Measurements from ENCODE around the gene SFTA2. TPM values are rescaled to one million over a fixed set of nuclear protein-coding genes. Genes with fewer than 3 reads are reported as not detected.

Gene SFTA2
- total and polyA plus RNA-seq, 7 donors: 3.6 TPM; not detected in 6

GRCh38 chr6:30894381-30894780, 37.6 kb downstream of the SFTA2 start:
- DNase-seq: no peak
- Histone ChIP-seq H3K4me3 (no peak overlapping the region), H3K9me3 (no peaks in the 10 kb centered on the region), H3K36me3 (peaks cover 26 to 89% (median 47%) of the 10 kb centered on the region in 4 donors), H3K27ac (no peak overlapping the region), H3K27me3 (no peaks in the 10 kb centered on the region), H3K4me1 (peaks cover 0 to 12% (median 10%) of the 10 kb centered on the region in 4 donors)
- 90 to 93% methylated on average over 12 of the region's 12 CpGs for WGBS, 2 donors
- no peak for TF ChIP-seq POLR2AphosphoS5 (IDR thresholded peaks at IDR 0.05)
- no peak for TF ChIP-seq POLR2A (IDR thresholded peaks at IDR 0.05)
- no peak for TF ChIP-seq CTCF (IDR thresholded peaks at IDR 0.05)
- no peak for TF ChIP-seq EP300 (IDR thresholded peaks at IDR 0.05)
- intact Hi-C loops (cut with DNase I): no loop called here

GRCh38 chr6:30893666-30894065, 38.3 kb downstream of the SFTA2 start:
- H3K27me3 ChIP-seq: no peaks in the 10 kb centered on the region
- peak; percentile 36 for DNase-seq
- peaks cover 0 to 13% (median 10%) of the 10 kb centered on the region in 4 donors for H3K4me1 ChIP-seq
- TF ChIP-seq POLR2AphosphoS5 (IDR thresholded peaks at IDR 0.05): no peak
- TF ChIP-seq POLR2A (IDR thresholded peaks at IDR 0.05): no peak
- no peak for TF ChIP-seq CTCF (IDR thresholded peaks at IDR 0.05)
- TF ChIP-seq EP300 (IDR thresholded peaks at IDR 0.05): no peak
- no peak overlapping the region for H3K4me3 ChIP-seq
- H3K9me3 ChIP-seq: no peaks in the 10 kb centered on the region
- H3K27ac ChIP-seq: no peak overlapping the region
- intact Hi-C loops (cut with DNase I): no loop called here
- H3K36me3 ChIP-seq: peaks cover 19 to 88% (median 45%) of the 10 kb centered on the region in 4 donors
- whole genome bisulfite sequencing, 2 donors: 93 to 94% methylated on average over 8 of the region's 8 CpGs

GRCh38 chr6:30893001-30893591, 38.9 kb downstream of the SFTA2 start:
- Histone ChIP-seq H3K9me3 (no peaks in the 10 kb centered on the region), H3K27ac (no peak overlapping the region), H3K4me3 (no peak overlapping the region), H3K36me3 (peaks cover 13 to 83% (median 40%) of the 10 kb centered on the region in 4 donors), H3K27me3 (no peaks in the 10 kb centered on the region), H3K4me1 (peaks cover 0 to 13% (median 10%) of the 10 kb centered on the region in 4 donors)
- TF ChIP-seq EP300 (IDR thresholded peaks at IDR 0.05) (no peak), POLR2A (IDR thresholded peaks at IDR 0.05) (no peak)
- 91 to 92% methylated on average over 16 of the region's 16 CpGs for WGBS, 2 donors
- intact Hi-C loops (cut with DNase I): no loop called here
- DNase-seq: peak; percentile 62

- Histone ChIP-seq H3K27me3 (no peaks in the 10 kb centered on the region), H3K4me1 (peaks cover 0 to 13% (median 11%) of the 10 kb centered on the region in 4 donors), H3K9me3 (no peaks in the 10 kb centered on the region), H3K36me3 (peaks cover 5 to 72% (median 30%) of the 10 kb centered on the region in 4 donors), H3K27ac (no peak overlapping the region), H3K4me3 (no peak overlapping the region)
- intact Hi-C loops (cut with DNase I): no loop called here
- 86 to 88% methylated on average over 21 of the region's 21 CpGs for WGBS, 2 donors
- DNase-seq: peak; percentile 53
- TF ChIP-seq EP300 (IDR thresholded peaks at IDR 0.05) (no peak), CTCF (IDR thresholded peaks at IDR 0.05) (no peak), POLR2AphosphoS5 (IDR thresholded peaks at IDR 0.05) (no peak), POLR2A (IDR thresholded peaks at IDR 0.05) (no peak)
Observed at GRCh38 chr6:30891816-30892538, 40.0 kb downstream of the SFTA2 start.

- no peak overlapping the region for H3K4me3 ChIP-seq
- no peak overlapping the region for H3K27ac ChIP-seq
- H3K9me3 ChIP-seq: no peaks in the 10 kb centered on the region
- 90 to 93% methylated on average over 4 of the region's 4 CpGs for WGBS, 2 donors
- no peaks in the 10 kb centered on the region for H3K27me3 ChIP-seq
- intact Hi-C loops (cut with DNase I): no loop called here
- no peak for DNase-seq
- peaks cover 0 to 19% (median 16%) of the 10 kb centered on the region in 4 donors for H3K4me1 ChIP-seq
- no peak for TF ChIP-seq POLR2A (IDR thresholded peaks at IDR 0.05)
- TF ChIP-seq POLR2AphosphoS5 (IDR thresholded peaks at IDR 0.05): no peak
- TF ChIP-seq CTCF (IDR thresholded peaks at IDR 0.05): no peak
- no peak for TF ChIP-seq EP300 (IDR thresholded peaks at IDR 0.05)
- H3K36me3 ChIP-seq: peaks cover 5 to 66% (median 27%) of the 10 kb centered on the region in 4 donors
Observed at GRCh38 chr6:30891450-30891723, 40.6 kb downstream of the SFTA2 start.

Measured in sigmoid colon (tissue), 7 donors.